GM18909 (cell line): ENCODE measurements around the gene THRB.

Source experiments
- ATAC-seq: cut with Tn5 transposase; IDR thresholded peaks from one replicate; pipeline ENCODE4 v1.9.1; 2021; ENCODE audit warnings: mild to moderate bottlenecking; ENCODE audit not compliant: unreplicated experiment, poor library complexity

THRB gene

DNA sequence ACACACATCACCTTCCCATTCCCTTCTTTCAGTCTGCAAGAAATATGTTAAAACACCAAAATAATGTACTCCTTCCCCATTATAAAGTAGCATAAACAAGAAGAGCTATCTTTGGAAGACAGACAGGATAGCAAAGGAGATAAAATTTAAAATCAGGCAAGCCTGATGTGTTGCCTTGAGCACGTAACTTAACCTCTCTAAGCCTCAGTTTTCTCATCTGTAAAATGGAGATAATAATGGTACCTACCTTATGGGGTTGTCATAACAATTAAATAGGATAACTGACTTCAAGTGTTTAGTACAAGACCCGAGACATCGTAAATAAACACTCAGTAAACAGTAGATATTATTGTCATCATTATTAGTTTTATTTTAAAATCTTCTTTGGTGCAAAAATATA is 407.2 kb downstream of the THRB start:
- ATAC-seq: no peak

GRCh38 chr3:24086617-24087404 is 407.8 kb downstream of the THRB start:
- no peak for ATAC-seq

- no peak for ATAC-seq
Observed at GRCh38 chr3:24086206-24086605, 408.4 kb downstream of the THRB start.

DNA sequence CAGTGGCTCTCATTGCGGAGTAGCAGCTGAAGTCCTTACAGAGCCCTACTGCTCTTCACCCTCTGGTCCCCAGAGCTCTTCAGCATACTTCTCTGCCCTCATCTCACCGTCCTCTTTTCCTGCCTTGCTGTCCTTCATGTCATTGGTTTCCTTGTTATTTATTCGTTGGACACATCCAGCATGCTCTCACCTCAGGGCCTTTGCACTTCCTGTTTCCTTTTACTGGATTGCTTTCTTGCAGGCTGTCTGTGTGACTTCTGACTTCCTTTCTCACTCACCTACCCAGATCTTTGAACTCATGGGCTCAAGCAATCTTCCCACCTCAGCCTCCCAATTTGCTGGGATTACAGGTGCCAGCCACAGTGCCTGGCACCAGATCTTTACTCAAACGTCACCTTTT is 422.5 kb downstream of the THRB start:
- no peak for ATAC-seq

DNA sequence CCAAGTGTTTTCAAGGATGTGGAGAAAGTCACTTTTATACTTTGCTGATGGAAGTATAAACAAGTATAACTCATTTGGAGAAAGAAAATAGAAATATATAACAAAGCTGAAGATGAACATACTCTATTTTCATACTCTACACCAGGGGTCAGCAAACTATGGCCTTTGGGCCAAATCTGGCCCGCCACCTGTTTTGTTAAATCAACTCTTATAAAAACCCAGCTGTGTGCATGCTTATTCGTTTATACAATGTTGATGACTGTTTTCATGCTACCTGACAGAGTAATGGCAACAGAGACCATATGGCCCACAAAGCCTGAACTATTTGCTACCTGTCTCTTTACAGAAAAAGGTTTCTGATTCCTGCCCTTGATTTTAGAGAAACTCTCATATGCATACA is 425.6 kb downstream of the THRB start:
- ATAC-seq: no peak

- ATAC-seq: no peak
Observed at GRCh38 chr3:24067483-24067882, 427.2 kb downstream of the THRB start.
